K562 (cell line): ENCODE data around the gene MANBA. TPM values are rescaled to one million over a fixed set of nuclear protein-coding genes. Genes with fewer than 3 reads are reported as not detected.

Experiments
- ATAC-seq: fragments of 200-7000 bp; cut with Tn5 transposase; 3 replicates; pipeline ENCODE4 v1.9.1; 2020; ENCODE audit warnings: moderate library complexity
- BruUV-seq: library from RNA; stranded (reverse); fragments of 400-500 nt; replicated peaks from 2 replicates; lab custom pipeline; 2021; lab: Mats Ljungman, UMichigan
- CTCF ChIA-PET: fragments of 300-600 bp; formaldehyde crosslinking; extraction: SDS; loops from one replicate; lab custom pipeline; 2021; ENCODE audit warnings: low intra/inter-chr PET ratio; lab: Yijun Ruan, JAX
- POLR2A ChIA-PET: fragments of 300-600, 350-650 bp; sonication (Branson Sonifier 250); formaldehyde crosslinking; extraction: SDS; loops from one replicate; lab custom pipeline; 2021; ENCODE audit warnings: antibody characterized with exemption, inconsistent platforms; lab: Yijun Ruan, JAX
- DNase-seq, 4 experiments: peaks; one replicate each; pipeline versions ENCODE4 v3.0.0 to v3.0.0-alpha.2; 2011 to 2018; ENCODE audit warnings: low spot score in 3 of 4, mixed read lengths in 3 of 4; ENCODE audit errors: extremely low read depth in 1 of 4
- FAIRE-seq: peaks from 2 replicates; lab custom pipeline; 2011; peaks lifted over from hg19 to GRCh38; lab: Jason Lieb, UNC
- H2AFZ ChIP-seq: 2 replicates; pipeline ENCODE4 v1.6.0; 2011; ENCODE audit warnings: low read depth, low read length, control low read depth, inconsistent platforms
- H3K27ac ChIP-seq: fragments of 200-600 bp; 3 replicates; pipeline ENCODE4 v1.8.0; 2011; ENCODE audit warnings: low read depth, mild to moderate bottlenecking, control low read depth, inconsistent platforms, low read length, moderate library complexity, mixed read lengths; ENCODE audit errors: extremely low read depth
- H3K27me3 ChIP-seq, 2 experiments: fragments of 300-600 bp in 1 of 2; 2 replicates in 1 of 2; 3 replicates in 1 of 2; pipeline versions ENCODE4 v1.6.0 to v1.8.0; 2011; ENCODE audit warnings: inconsistent platforms in 2 of 2, low read length in 2 of 2, mild to moderate bottlenecking in 1 of 2, mixed read lengths in 1 of 2, moderate library complexity in 1 of 2; ENCODE audit not compliant: control insufficient read depth in 2 of 2, insufficient read depth in 2 of 2
- H3K36me3 ChIP-seq: fragments of 300-600 bp; 3 replicates; pipeline ENCODE4 v1.8.0; 2011; ENCODE audit warnings: mild to moderate bottlenecking, low read length, inconsistent platforms; ENCODE audit not compliant: control insufficient read depth, insufficient read depth
- H3K4me1 ChIP-seq, 2 experiments: fragments of 200-600 bp in 1 of 2; replicated peaks in 1 of 2; 2 replicates in 1 of 2; 3 replicates in 1 of 2; pipeline versions ENCODE4 v1.5.1 to v1.8.0; 2011; ENCODE audit warnings: inconsistent platforms in 2 of 2, low read length in 2 of 2, mild to moderate bottlenecking in 1 of 2, mixed read lengths in 1 of 2, moderate library complexity in 1 of 2; ENCODE audit not compliant: control insufficient read depth in 2 of 2, insufficient read depth in 2 of 2
- H3K4me2 ChIP-seq: 2 replicates; pipeline ENCODE4 v1.6.1; 2011; ENCODE audit warnings: low read length, control low read depth, inconsistent platforms, mixed read lengths; ENCODE audit not compliant: insufficient read depth
- H3K4me3 ChIP-seq: fragments of 200-600 bp; sonication (generic), shearing (Covaris generic); 2 replicates; pipeline ENCODE4 v1.5.1; 2016; ENCODE audit warnings: control low read depth, inconsistent platforms
- H3K79me2 ChIP-seq: fragments of 200-600 bp; 3 replicates; pipeline ENCODE4 v1.8.0; 2011; ENCODE audit warnings: low read length, inconsistent platforms; ENCODE audit not compliant: control insufficient read depth, insufficient read depth
- H3K9ac ChIP-seq, 2 experiments: 2 replicates each; pipeline versions ENCODE4 v1.6.0 to v1.6.1; 2011; ENCODE audit warnings: low read depth in 2 of 2, low read length in 2 of 2, control low read depth in 1 of 2, inconsistent platforms in 1 of 2, mild to moderate bottlenecking in 1 of 2, mixed read lengths in 1 of 2; ENCODE audit not compliant: insufficient read depth in 1 of 2
- H3K9me1 ChIP-seq: one replicate; pipeline ENCODE4 v1.6.0; 2011; ENCODE audit warnings: inconsistent platforms, mild to moderate bottlenecking, low read length, moderate library complexity; ENCODE audit not compliant: control insufficient read depth, insufficient read depth
- H3K9me3 ChIP-seq: replicated peaks from 2 replicates; pipeline ENCODE4 v1.5.1; 2011; ENCODE audit warnings: low read depth, low read length, inconsistent platforms; ENCODE audit not compliant: control insufficient read depth, insufficient read depth
- H4K20me1 ChIP-seq: replicated peaks from 2 replicates; pipeline ENCODE4 v1.6.1; 2011; ENCODE audit warnings: low read length, inconsistent platforms, mixed read lengths; ENCODE audit not compliant: control insufficient read depth, insufficient read depth
- ASH1L ChIP-seq: fragments of 450-650 bp; IDR thresholded peaks from 2 replicates; pipeline ENCODE4 v1.6.1; 2018; ENCODE audit warnings: borderline replicate concordance, mild to moderate bottlenecking, low read depth; ENCODE audit not compliant: partially characterized antibody
- CREM ChIP-seq: IDR thresholded peaks from 2 replicates; pipeline ENCODE4 v1.6.1; 2014; ENCODE audit warnings: antibody characterized with exemption, low read depth
- FOXA1 ChIP-seq: fragments of 450-650 bp; IDR thresholded peaks from 2 replicates; pipeline ENCODE4 v1.6.1; 2016; ENCODE audit warnings: mild to moderate bottlenecking, borderline replicate concordance
- SAFB2 ChIP-seq: fragments of 200-400 bp; formaldehyde crosslinking; IDR thresholded peaks from 2 replicates; pipeline ENCODE4 v1.6.1; 2018; ENCODE audit warnings: borderline replicate concordance, low read length, low read depth, moderate library complexity; ENCODE audit not compliant: severe bottlenecking
- SPI1 ChIP-seq: IDR thresholded peaks from 2 replicates; pipeline ENCODE4 v1.6.1; 2011; ENCODE audit warnings: low read depth, low read length, control low read depth, borderline replicate concordance
- SRSF1 ChIP-seq: fragments of 200-400 bp; formaldehyde crosslinking; IDR thresholded peaks from 2 replicates; pipeline ENCODE4 v1.6.1; 2017; ENCODE audit warnings: mild to moderate bottlenecking, low read depth, low read length, moderate library complexity
- THRAP3 ChIP-seq: fragments of 450-650 bp; IDR thresholded peaks from 2 replicates; pipeline ENCODE4 v1.6.1; 2016; ENCODE audit warnings: mild to moderate bottlenecking, inconsistent platforms, borderline replicate concordance
- ZNF707 ChIP-seq: fragments of 250-450 bp; sonication (Bioruptor Pico); conservative IDR thresholded peaks from 2 replicates; pipeline ENCODE4 v1.8.0; 2022; ENCODE audit warnings: inconsistent platforms, mild to moderate bottlenecking, moderate library complexity
- WGBS: fragments of 100-300 bp; shearing (Covaris generic); methylation state at CpG from one replicate; pipeline ENCODE4 v1.1.6; 2016; ENCODE audit warnings: low coverage, mixed read lengths; ENCODE audit not compliant: insufficient coverage; ENCODE audit errors: missing lambda C conversion rate; 5-methylcytosine and 5-hydroxymethylcytosine counted together
- in situ Hi-C: fragments of 300-500 bp; cut with MboI; formaldehyde crosslinking; loops from 4 replicates; pipeline ENCODE4 v1.15.0; 2018; ENCODE audit warnings: inconsistent platforms, mixed read lengths
- intact Hi-C: fragments of 100-400 bp; cut with micrococcal nuclease; formaldehyde crosslinking; loops from 2 replicates; pipeline ENCODE4 v1.14.2; 2022
- polyA plus RNA-seq, 8 experiments: library from polyadenylated mRNA; depleted of rRNA in 4 of 8; stranded (reverse) in 5 of 8; unstranded in 3 of 8; fragments of >200 nt; fragmentation: Nextera tagmentation in 2 of 8; fragmentation: Illumina TruSeq in 1 of 8; extraction: Ambion mirVana in 2 of 8; extraction: Trizol in 1 of 8; gene quantifications; 2 replicates each; pipeline versions ENCODE4 v1.2.1 to v1.2.3, GENCODE V29; 2011 to 2014; ENCODE audit warnings: inconsistent platforms in 1 of 8, missing spikeins in 1 of 8
- total RNA-seq, 7 experiments: library from RNA; depleted of rRNA in 6 of 7; stranded (reverse); fragments of >200 nt in 6 of 7; fragmentation: Illumina TruSeq in 2 of 7; extraction: Trizol in 2 of 7; gene quantifications; 2 replicates each; pipeline versions ENCODE4 v1.2.1 to v1.2.3, GENCODE V29; 2011 to 2021; ENCODE audit warnings: low replicate concordance in 1 of 7

Gene MANBA
- total and polyA plus RNA-seq, 9 of the 15 experiments (the other 6 are each of a cell fraction or from before 2014, with no cell fraction given): 1.8 to 12.9 (median 7.7) TPM

- no peaks in the 10 kb centered on the region for H3K27me3 ChIP-seq
- no peak overlapping the region for H3K27ac ChIP-seq
- 67% methylated on average over 4 of the region's 4 CpGs for WGBS
- H4K20me1 ChIP-seq: no peaks in the 10 kb centered on the region
- ATAC-seq (no peak), DNase-seq (no peak), FAIRE-seq (peak; percentile 37)
- in situ Hi-C loops: no loop called here
- H3K79me2 ChIP-seq: no peaks in the 10 kb centered on the region
- H3K4me1 ChIP-seq: 0 out of 5 replicates have a peak, but pooled peaks cover 0 to 3% of the 10 kb centered on the region in 2 experiments
- ChIA-PET CTCF (no interaction called here), POLR2A (no interaction called here)
- no peak overlapping the region for H3K9ac ChIP-seq
- no peaks in the 10 kb centered on the region for H3K9me1 ChIP-seq
- no peaks in the 10 kb centered on the region for H3K36me3 ChIP-seq
- no peak overlapping the region for H2AFZ ChIP-seq
- TF ChIP-seq SPI1 (no peak), THRAP3 (no peak), CREM (no peak), SAFB2 (no peak), FOXA1 (no peak), SRSF1 (no peak), ASH1L (no peak), ZNF707 (CRISPR knock-in tag) (no peak)
- no peaks in the 10 kb centered on the region for H3K9me3 ChIP-seq
- BruUV-seq: no TSS peak
- no peak overlapping the region for H3K4me2 ChIP-seq
- intact Hi-C loops: no loop called here
- H3K4me3 ChIP-seq: no peak overlapping the region
These were observed 82.0 kb downstream of the MANBA start for GRCh38 chr4:102678695-102679335.
